AG08395 (cell line): ENCODE data around the gene RGSL1.
"Not testable (repeated sequence)": the region's sequence is repeated elsewhere in the genome, so short reads cannot be mapped to it uniquely, and the experiment has no call there.

Experiments used
- DNase-seq: peaks from one replicate; pipeline ENCODE4 v3.0.0; 2012; ENCODE audit warnings: mixed read lengths, low spot score

Gene RGSL1

DNA sequence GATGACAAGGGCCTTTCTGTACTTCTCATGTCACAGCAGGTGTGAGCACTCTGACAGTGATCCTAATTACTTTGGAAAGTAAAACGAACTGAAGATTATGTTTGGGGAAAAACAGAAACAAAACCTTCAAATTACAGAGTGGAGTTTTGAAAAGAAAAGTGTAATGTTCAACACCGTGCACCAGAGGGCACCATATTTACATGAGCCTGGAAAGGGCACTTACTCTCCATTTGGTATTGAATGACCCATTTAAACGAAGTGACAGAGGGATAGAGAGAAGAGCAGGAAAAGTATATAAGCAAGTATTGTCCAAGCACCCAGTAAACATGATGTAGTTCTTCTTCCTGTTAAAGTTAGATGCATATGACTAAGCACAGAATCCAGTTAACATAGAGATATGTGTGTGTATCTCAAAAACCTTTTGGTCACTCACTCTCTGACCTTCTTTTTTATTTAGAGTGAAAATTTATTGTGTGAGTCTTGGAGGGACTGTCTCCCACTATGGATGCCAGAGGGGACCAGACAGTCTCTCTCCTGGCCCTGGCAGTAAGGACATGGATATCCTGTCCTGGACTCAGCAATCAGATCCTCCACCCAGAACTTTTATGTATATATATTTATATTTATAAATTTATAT lies 3.8 kb upstream of the RGSL1 start:
- peak; percentile 63 for DNase-seq

DNA sequence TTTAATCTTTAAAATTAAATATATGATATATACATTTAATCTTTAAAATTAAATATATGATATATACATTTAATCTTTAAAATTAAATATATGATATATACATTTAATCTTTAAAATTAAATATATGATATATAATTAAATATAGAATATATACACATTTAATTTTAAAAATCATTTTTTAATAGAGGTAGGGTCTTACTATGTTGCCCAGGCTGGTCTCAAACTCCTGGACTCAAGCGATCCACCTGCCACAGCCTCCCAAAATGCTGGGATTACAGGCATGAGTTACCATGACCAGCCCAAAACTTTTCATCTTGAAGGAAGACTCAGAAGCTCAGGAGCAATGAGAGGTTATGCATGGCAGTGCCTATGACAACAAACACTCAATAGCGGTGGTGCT lies 2.8 kb upstream of the RGSL1 start:
- DNase-seq, result not testable (repeated sequence)

DNA sequence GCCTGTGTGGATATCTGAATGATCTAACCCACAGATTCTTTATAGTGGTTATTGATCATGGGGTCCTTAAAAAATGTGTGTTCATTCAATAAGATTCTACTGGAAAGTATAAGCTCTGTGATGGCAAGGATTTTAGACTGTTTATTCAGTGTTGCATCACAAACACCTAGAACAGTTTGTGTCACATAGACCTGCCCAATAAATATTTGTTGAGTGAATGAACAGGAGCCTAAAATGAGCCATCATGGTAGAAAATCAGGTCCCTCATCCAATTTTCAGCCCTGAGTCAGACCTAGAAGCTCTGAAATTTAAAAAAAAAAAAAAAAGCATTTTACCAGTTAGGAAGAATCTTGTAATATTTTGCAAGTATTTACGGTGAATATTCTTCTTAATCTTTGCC lies 2.3 kb upstream of the RGSL1 start:
- no peak for DNase-seq

DNA sequence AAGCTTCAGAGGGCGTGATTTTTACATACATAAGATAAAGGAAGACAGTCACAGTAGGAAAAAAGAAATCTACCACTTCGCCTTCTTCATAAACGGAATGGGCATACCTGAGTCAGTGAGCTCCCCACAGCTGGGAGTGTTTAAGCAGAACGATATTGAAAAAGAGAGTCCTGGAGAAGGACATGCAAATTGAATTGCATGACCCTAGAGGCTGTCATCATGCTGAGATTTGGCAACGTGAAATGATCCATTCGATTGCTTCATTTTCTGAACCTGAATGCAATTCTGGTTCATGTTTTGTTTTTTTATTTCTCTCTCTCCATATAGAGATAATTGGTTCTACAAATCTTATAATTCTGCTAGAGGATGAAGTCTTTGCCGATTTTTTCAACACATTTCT lies 3.7 kb downstream of the RGSL1 start:
- no peak for DNase-seq

DNA sequence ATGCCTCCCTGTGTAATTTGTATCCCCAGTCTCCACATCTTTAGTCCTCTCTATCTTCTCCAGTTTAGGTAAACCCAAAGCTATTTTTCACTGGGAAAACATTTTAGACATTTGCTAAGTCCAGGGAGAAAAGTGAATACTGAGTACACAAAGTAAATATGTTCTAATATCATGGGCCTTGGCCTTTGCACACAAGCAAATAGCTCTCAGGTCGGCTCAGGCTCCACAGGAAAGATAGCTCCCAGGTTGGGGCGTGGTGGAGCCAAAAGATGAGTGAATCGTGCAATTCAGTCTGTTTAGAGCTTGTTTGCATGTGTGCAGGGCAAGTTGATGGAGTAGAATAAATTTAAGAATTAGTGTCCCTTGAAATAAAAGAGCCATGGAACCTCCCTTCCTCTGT lies 7.9 kb downstream of the RGSL1 start:
- DNase-seq, result no peak

DNA sequence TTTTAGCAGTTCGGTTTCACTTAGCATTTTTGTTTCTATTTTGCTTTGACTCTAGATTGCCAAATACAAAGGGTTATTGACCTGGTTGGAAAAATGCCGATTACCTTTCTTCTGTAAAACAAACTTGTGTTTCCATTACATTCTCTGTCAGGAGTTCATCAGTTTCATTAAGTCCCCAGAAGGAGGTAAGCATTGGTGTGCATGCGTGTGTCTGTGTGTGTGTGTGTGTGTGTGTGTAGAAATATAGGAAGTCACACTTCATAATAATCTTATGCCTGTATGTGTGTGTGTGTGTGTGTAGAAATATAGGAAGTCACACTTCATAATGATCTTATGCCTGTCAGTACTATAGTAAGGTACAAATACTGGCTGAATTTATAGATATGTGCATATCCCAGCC lies 10.0 kb downstream of the RGSL1 start:
- no peak for DNase-seq

DNA sequence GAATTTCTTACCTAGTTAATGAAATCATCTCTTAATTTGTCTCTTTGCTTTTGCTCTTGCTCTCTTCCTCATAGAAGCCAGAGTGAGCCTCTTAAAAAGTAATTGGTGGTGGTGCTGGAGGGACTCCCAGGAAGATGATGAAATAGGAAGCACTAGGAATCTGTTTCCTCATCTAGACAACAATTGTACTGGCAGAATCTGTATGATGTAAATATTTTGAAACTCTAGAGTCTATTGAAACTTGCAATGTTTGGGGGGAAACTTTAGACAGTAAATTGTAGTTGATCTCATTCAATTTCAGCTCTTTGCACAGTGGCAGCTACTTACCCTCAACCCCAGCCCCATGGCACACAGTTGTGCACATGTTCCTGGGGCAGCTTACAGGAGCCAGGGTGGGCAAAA lies 10.6 kb downstream of the RGSL1 start:
- DNase-seq, result no peak

DNA sequence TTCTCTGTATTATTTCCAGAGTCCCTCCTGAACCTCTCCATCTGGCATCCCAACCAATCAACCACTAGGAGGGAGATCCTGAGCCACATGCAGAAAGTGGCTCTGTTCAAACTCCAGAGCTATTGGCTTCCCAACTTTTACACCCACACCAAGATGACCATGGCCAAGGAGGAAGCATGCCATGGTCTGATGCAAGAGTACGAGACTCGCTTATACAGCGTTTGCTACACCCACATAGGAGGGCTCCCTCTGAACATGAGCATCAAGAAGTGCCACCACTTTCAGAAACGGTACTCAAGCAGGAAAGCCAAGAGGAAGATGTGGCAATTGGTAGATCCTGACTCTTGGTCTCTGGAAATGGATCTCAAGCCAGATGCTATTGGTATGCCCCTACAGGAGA lies 23.6 kb downstream of the RGSL1 start:
- no peak for DNase-seq

DNA sequence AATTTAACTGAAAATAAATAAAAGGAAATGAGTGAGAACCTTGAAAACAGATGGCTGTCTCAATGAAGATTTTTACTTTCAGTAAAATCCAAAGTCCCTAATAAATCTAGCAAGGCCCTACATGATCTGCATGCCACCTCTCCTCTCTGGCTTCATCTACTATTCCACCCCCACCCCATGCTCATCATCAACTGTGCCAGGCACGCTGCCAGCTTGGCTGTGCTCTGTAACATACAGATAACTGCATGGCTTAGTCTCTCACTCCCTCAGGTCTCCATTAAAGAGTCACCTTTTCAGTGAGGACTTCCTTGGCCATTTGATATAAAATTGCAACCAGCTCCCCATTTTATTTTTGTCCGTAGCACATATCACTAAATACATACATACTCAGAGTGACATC lies 26.7 kb downstream of the RGSL1 start:
- no peak for DNase-seq

DNA sequence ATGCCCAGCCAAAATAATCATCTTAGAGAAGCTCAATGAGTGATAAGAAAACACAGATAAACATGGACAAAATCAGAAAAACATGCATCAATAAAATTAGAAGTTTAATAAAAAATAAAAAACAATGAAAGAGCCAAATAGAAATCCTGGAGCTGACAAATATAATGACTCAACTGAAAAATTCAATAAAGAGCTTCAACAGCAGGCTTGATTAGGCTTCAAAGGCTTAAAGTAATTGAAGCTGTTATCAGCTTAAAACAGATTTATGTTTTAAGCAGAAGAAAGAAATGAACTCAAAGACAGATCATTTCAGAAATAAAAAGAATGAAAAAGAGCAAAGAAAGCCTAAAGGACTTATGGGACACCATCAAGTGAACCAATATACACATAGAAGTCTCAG lies 28.3 kb downstream of the RGSL1 start:
- DNase-seq, result no peak

DNA sequence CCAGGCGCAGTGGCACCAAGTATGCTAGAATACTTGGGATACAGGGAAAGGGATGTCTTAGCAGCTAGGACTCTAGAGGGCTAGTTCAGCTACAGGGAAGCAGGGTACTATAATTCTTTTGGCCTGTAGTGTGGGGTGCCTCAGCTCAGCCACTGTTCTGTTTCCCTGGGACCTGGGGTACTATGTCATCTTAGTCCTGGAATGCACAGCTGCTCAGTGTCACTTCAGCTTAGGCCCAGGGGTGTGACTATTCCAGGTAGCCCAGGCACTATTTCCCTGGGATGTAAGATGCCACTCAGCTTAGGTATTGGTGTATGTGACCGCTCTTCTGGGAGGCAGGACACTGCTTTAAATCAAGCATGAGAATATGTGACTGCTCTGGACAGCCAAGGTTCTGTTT lies 34.1 kb downstream of the RGSL1 start:
- DNase-seq, result no peak

DNA sequence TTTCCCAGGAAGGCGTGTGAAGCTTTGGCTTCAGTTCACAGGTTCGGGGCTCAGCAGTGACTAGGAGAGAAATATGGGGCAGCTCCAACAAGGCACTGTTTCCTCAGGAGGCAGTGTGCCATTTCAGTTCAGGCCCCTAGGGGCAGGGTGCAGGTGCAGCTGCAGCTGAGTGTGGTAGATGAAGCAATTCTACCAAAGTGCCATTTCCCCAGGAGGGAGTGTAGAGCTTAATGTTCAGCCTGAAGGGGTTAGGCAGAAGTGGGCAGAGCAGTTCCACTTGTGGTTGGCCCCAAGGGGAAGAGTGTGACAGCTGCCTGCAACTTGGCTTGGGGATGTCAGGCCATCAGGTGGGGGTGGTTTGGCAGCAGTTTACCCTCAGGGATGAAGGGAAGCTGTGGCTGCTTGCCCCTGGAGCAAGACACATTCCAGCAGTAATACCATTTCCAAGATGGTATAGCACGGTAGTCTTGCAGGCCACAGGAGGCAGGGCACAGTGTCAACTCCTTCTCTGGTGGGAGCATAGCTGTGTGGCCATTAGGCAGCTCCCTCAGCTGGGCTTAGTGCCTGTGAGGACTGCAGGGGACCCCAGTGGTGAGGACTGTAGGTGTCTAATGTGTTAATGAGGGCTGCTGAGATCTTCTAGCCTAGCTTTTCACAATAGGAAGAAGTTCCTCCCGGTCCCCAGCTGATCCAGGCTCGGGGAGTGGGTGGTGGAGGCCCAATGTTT lies 34.7 kb downstream of the RGSL1 start:
- DNase-seq, result no peak

DNA sequence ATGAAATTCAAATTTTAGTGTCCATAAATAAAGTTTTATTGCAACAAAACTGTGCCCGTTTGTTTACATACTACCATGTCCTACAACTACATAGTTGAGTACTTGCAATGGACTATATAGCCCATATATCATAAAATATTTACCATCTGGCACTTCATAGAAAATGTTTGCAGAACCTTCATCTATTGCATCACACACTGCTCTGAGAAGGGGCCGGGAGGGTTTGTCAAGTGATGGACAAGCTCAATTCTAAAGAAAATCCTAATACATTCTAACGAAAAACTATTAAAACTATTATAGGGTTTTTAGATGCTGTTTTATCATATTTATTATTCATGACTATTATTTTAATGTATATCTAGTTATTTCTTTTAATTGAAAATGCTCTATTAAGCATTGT lies 35.9 kb downstream of the RGSL1 start:
- no peak for DNase-seq

DNA sequence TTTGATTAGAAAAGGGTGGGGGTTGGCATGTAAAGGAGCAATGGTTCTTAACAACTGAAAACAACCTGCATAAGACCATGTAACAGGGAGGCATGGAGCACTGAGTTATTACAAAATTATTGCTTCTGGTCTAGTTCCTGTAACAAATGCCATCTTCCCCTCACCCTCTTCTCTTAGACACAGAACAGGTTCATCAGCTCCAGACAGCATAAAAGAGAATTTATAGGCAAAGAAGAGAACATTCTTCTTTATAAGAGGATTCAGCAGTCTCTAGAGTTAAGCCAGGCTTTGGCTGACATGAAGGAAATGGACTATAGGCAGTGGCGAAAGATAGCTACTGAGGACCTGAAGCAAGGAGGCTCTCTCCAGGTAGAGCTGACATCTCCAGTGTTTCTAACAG lies 38.9 kb downstream of the RGSL1 start:
- DNase-seq, result no peak

DNA sequence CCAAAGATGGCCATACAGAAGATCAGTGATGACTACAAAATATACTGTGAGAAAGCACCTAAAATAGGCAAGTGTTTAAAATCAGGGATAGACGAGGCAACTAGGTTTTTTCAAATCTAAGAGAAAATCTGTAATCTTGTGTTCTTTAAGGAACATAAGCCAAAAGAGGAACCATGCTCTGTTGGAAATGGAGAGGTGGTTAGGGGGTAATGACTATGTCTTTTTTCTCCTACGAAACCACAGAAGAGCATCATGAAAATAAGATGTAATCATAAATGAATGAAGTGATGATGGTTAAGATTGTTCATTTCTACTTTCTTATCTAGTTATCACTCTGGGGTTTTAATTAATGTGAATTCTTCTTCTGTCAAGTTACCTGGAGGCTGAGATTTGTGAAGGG lies 43.1 kb downstream of the RGSL1 start:
- no peak for DNase-seq

DNA sequence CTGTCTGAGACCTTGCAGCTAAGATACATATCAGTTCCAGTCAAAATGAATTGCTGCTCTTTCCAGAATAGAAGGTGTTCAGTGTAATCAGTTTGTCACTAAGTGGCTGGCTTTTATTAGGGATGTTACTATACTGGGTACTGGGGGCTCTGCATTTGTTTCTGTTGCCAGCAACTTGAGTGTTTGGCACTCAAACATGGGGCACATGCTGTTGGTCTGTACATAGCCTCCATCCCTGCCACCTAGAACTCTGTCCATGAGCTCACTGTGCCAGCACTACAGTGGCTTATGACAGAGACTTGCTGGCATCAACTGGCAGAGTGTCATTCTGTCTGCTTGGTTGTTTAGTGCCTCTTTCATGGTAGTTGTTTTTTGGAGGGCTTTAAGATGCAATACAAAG lies 45.1 kb downstream of the RGSL1 start:
- no peak for DNase-seq

DNA sequence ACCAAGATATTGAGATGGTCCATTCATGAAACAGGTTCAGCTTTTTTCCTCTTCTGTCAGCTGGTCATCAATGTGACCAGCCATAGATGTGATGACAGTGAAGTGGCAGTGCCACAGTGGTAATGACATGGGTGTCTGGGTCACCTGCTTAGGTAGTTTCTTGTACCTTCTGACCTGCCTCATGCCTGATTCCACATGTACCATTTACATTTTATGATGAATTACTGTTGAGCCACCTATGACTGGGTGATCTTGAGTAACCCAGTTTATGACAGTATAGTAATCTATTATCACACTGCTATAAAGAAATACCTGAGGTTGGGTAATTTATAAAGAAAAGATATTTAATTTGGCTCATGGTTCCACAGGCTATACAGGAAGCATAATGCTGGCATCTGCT lies 45.7 kb downstream of the RGSL1 start:
- DNase-seq, result no peak

DNA sequence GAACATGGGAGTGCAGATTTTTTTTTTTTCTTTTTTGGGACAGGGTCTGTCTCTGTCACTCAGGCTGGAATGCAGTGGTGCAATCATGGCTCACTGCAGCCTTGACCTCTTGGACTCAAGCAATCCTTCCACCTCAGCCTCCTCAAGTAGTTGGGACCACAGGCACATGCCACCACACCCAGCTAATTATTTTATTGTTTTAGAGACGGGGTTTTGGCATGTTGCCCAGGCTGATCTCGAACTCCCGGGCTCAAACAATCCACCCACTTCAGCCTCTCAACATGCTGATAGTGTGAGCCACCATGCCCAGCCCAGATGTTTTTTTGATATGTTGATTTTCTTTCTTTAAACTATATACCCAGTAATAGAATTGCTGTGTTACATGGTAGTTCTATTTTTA lies 57.7 kb downstream of the RGSL1 start:
- no peak for DNase-seq

DNA sequence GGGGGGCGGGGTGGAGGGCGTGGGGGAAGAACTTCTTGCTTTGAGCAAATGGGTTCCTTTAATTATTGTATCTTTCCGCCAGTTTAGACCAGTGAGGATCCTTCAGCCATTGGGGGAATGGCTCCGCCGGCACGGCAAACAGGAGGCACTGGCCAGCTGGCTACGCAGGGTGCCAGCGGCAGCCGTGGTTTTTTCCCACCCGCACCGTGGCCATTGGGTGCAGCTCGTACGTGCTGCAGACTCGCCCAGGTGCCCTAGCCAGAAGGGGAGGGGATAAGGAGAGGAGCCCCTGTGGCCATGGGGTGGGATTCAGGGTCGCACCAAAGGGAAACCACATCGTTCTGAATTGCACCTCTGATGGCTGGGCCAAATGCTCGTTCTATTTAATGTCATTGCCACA lies 65.6 kb downstream of the RGSL1 start:
- no peak for DNase-seq

DNA sequence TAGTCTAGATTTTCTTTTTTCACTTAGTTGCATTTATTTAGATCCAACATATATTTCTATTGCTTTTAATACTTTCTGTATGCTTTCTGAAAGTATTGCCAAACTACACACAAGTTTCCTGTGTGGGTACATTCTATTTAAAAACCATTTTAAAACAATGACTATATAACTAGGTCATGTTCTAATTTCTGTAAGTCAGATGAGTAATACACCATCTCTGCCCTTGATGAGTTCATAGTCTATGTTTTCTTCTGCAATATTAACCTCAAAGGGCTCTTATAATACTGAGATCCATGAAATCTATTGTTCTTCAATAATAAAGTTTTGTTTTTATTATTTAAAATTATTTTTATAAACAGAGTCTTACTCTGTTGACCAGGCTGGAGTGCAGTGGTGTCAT lies 70.8 kb downstream of the RGSL1 start:
- no peak for DNase-seq

DNA sequence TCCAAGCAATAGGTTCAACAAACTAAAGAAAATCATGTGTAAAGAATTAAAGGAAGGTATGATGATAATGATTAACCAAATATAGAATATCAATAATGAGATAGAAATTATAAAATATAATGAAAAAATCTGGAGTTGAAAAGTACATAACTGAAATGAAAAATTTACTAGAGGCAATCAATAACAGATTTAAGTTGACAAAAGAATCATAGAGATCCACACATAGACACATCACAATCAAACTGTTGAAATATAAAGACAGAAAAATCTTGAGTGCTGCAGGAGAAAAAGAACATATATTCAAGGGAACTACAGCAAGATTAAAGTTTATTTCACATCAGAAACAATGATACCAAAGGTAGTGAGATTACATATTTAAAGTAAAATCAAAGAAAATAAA lies 75.4 kb downstream of the RGSL1 start:
- DNase-seq, result no peak

DNA sequence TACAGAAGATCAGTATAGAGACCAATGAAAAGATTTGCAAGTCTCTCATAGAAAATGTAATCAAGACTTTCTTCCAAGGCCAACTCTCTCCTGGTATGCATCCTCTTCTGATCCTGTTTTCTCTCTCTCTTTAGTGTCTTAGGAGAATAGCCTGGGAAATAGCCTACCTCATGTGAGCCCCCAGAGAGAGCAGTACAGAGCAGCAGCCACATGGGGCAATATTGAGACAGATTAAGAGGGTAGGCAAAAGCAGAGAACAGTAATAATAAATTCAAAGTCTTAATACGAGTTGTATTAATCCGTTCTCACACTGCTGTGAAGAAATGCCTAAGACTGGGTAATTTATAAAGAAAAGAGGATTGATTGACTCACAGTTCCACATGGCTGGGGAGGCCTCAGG lies 77.7 kb downstream of the RGSL1 start:
- no peak for DNase-seq

DNA sequence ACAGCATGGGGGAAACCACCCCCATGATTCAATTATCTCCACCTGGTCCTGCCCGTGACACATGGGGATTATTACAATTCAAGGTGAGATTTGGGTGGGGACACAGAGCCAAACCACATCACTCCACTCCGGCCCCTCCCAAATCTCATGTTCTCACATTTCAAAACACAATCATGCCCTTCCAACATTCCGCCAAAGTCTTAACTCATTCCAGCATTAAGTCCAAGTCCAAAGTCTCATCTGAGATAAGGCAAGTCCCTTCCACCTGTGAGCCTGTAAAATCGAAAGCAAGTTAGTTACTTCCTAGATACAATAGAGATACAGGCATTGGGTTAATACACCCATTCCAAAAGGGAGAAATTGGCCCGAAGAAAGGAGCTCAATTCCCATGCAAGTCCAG lies 78.3 kb downstream of the RGSL1 start:
- not testable (repeated sequence) for DNase-seq

DNA sequence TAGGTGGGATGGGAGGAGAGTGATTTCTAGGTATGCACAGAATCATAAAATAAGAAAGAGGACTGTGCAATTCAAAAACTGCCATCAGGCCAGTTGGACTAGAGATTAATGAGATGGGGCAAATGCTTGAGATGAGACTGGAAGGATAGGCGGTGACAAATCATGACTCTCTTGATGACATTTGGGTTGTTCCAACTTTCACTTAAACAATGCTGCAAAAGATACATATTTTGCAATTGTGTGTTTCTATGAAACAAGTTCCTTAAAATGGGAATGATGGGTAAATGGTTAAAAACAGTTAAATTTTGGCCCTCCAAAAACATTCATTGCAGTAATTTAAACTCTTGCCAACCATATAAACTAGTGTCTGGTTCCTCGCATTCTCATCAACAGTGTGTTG lies 84.0 kb downstream of the RGSL1 start:
- DNase-seq, result no peak
